WTC11 (cell line): Measurements from ENCODE around the gene ACBD6. TPM values are rescaled to one million over a fixed set of nuclear protein-coding genes. Genes with fewer than 3 reads are reported as not detected.

ENCODE experiments used
- MXD4 ChIP-seq: fragments of 250-450 bp; sonication (Bioruptor Pico); IDR thresholded peaks from 2 replicates; pipeline ENCODE4 v1.8.0; 2021; ENCODE audit warnings: mild to moderate bottlenecking, moderate library complexity, borderline replicate concordance
- TEAD1 ChIP-seq: sonication (generic); formaldehyde crosslinking; IDR thresholded peaks from 2 replicates; pipeline ENCODE4 v1.8.0; 2022; ENCODE audit warnings: mild to moderate bottlenecking, missing genetic modification reagents
- ZBTB43 ChIP-seq: sonication (generic); formaldehyde crosslinking; IDR thresholded peaks from 2 replicates; pipeline ENCODE4 v1.8.1; 2023; ENCODE audit warnings: mild to moderate bottlenecking, missing genetic modification reagents
- ZNF138 ChIP-seq: sonication (generic); formaldehyde crosslinking; conservative IDR thresholded peaks from 2 replicates; pipeline ENCODE4 v1.8.1; 2022; ENCODE audit warnings: mild to moderate bottlenecking, moderate library complexity, missing genetic modification reagents
- ZNF532 ChIP-seq: fragments of 250-450 bp; sonication (Bioruptor Pico); IDR thresholded peaks from 2 replicates; pipeline ENCODE4 v1.9.0; 2021; ENCODE audit warnings: mild to moderate bottlenecking, borderline replicate concordance
- microRNA-seq: library from miRNA; unstranded; fragments of <30 nt; microRNA quantifications from one replicate; pipeline ENCODE4 v1.2.0, GENCODE V29; 2022; ENCODE audit warnings: borderline number of aligned reads
- total RNA-seq: library from RNA; stranded (reverse); gene quantifications from 3 replicates; pipeline ENCODE4 v1.2.3, GENCODE V29; 2021

The ACBD6 gene
- total RNA-seq, 1 experiment from 2014 or later, result 53.5 TPM

DNA sequence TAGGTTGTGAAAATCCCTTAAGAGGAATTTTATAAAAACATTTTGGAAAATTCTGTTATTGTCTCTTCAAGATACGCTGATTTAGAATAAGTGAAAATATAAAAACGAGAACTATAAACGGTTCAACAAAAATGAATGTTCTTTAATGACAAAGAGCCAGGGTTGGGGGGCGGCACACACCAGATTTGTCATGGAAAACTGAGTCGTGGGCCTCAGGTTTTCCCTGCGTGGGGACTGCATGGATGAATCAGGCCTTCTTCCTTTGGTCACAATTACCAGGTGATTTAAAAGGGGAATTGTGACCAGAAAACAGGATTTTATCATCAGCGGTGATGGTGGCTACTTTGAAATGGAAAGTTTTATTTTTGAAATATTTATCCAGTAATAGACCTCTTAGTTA, 263.7 kb downstream of the ACBD6 start (continued):
- TF ChIP-seq ZNF532 (CRISPR knock-in tag) (no peak), ZNF138 (no peak), MXD4 (no peak), TEAD1 (CRISPR knock-in tag) (no peak), ZBTB43 (CRISPR knock-in tag) (no peak)

Small RNA genes lying within 50 kb of the gene (microRNA-seq; reads per million reads assigned to microRNA genes)
- gene MIR3121, result not detected

Other genes with a start within 250 kb of the ACBD6 start
- not detected in 3 replicates for gene OVAAL, start 56.4 kb upstream of the ACBD6 start, total RNA-seq
- 34.6 to 38.8 TPM (median 37.8 TPM) in 3 replicates for gene XPR1, start 129.4 kb upstream of the ACBD6 start, total RNA-seq